Keratinocyte (primary cell): ENCODE results near the gene PELI1. TPM values are rescaled to one million over a fixed set of nuclear protein-coding genes. Genes with fewer than 3 reads are reported as not detected.

Source experiments
- DNase-seq: peaks from one replicate; pipeline ENCODE4 v3.0.0-alpha.2; 2011; ENCODE audit warnings: low read depth, missing footprints, low spot score
- FAIRE-seq: peaks from 2 replicates; lab custom pipeline; 2011; peaks lifted over from hg19 to GRCh38; lab: Jason Lieb, UNC
- H2AFZ ChIP-seq: 2 replicates; pipeline ENCODE4 v1.6.0; 2012; ENCODE audit warnings: low read length, control low read depth, inconsistent platforms; ENCODE audit not compliant: control insufficient read depth
- H3K27ac ChIP-seq: 2 replicates; pipeline ENCODE4 v1.5.1; 2011; ENCODE audit warnings: low read length; ENCODE audit not compliant: control insufficient read depth, insufficient read depth
- H3K27me3 ChIP-seq: 3 replicates; pipeline ENCODE4 v1.6.0; 2011; ENCODE audit warnings: low read length; ENCODE audit not compliant: control insufficient read depth, insufficient read depth; ENCODE audit errors: extremely low read depth
- H3K36me3 ChIP-seq, 2 experiments: 2 replicates in 1 of 2; 3 replicates in 1 of 2; pipeline ENCODE4 v1.5.1; 2011; ENCODE audit warnings: low read length in 2 of 2, mild to moderate bottlenecking in 1 of 2; ENCODE audit not compliant: control insufficient read depth in 2 of 2, insufficient read depth in 2 of 2; ENCODE audit errors: extremely low read depth in 1 of 2
- H3K4me1 ChIP-seq: 3 replicates; pipeline ENCODE4 v1.5.1; 2011; ENCODE audit warnings: low read length; ENCODE audit not compliant: control insufficient read depth, insufficient read depth; ENCODE audit errors: extremely low read depth
- H3K4me2 ChIP-seq: 3 replicates; pipeline ENCODE4 v1.6.0; 2011; ENCODE audit warnings: low read depth, low read length; ENCODE audit not compliant: control insufficient read depth, insufficient read depth; ENCODE audit errors: extremely low read depth
- H3K4me3 ChIP-seq, 3 experiments: fragments of 200-600 bp in 1 of 3; sonication (generic) in 1 of 3; 2 replicates in 2 of 3; 3 replicates in 1 of 3; pipeline ENCODE4 v1.5.1; 2011 to 2016; ENCODE audit warnings: low read length in 3 of 3, mild to moderate bottlenecking in 3 of 3, control low read depth in 2 of 3, inconsistent platforms in 1 of 3, low read depth in 1 of 3, mixed read lengths in 1 of 3, mixed run types in 1 of 3, moderate library complexity in 1 of 3; ENCODE audit not compliant: control insufficient read depth in 2 of 3, insufficient read depth in 2 of 3; ENCODE audit errors: extremely low read depth in 1 of 3
- H3K79me2 ChIP-seq: 2 replicates; pipeline ENCODE4 v1.6.0; 2012; ENCODE audit warnings: low read length; ENCODE audit not compliant: control insufficient read depth, insufficient read depth
- H3K9ac ChIP-seq: 3 replicates; pipeline ENCODE4 v1.6.0; 2011; ENCODE audit warnings: low read length; ENCODE audit not compliant: control insufficient read depth, insufficient read depth; ENCODE audit errors: extremely low read depth
- H3K9me1 ChIP-seq: 3 replicates; pipeline ENCODE4 v1.6.0; 2011; ENCODE audit warnings: low read length; ENCODE audit not compliant: control insufficient read depth, insufficient read depth; ENCODE audit errors: extremely low read depth
- H3K9me3 ChIP-seq: 2 replicates; pipeline ENCODE4 v1.5.1; 2012; ENCODE audit warnings: low read depth, low read length; ENCODE audit not compliant: control insufficient read depth
- H4K20me1 ChIP-seq: 3 replicates; pipeline ENCODE4 v1.6.0; 2011; ENCODE audit warnings: low read length; ENCODE audit not compliant: control insufficient read depth, insufficient read depth; ENCODE audit errors: extremely low read depth
- EZH2 ChIP-seq: IDR thresholded peaks from one replicate; pipeline ENCODE4 v1.6.1; 2012; ENCODE audit warnings: inconsistent platforms, mild to moderate bottlenecking, low read length, moderate library complexity
- dilution Hi-C: fragments of 300-500 bp; cut with MboI; formaldehyde crosslinking; loops from one replicate; pipeline ENCODE4 v1.7.0; 2020; ENCODE audit warnings: low sequenced_read_pairs; ENCODE audit not compliant: extremely low pct_ligation_motif_present
- polyA plus RNA-seq, 5 experiments: library from polyadenylated mRNA; depleted of rRNA in 3 of 5; stranded (reverse) in 3 of 5; stranded (forward) in 1 of 5; unstranded in 1 of 5; fragments of >200 nt; gene quantifications; 1 replicate in 1 of 5; 2 replicates in 3 of 5; 3 replicates in 1 of 5; pipeline versions ENCODE4 v1.2.1 to v1.2.3, GENCODE V29; 2011 to 2012; ENCODE audit warnings: missing spikeins in 2 of 5, low read depth in 1 of 5, low replicate concordance in 1 of 5
- TF ChIP-seq, protein P1 (sequence below), 3 experiments: IDR thresholded peaks in 1 of 3; conservative IDR thresholded peaks in 1 of 3; optimal IDR thresholded peaks in 1 of 3; 2 replicates in 2 of 3; 3 replicates in 1 of 3; pipeline versions ENCODE3 to v1.5.1; 2011; ENCODE audit warnings: low read length in 3 of 3, mild to moderate bottlenecking in 3 of 3, moderate library complexity in 2 of 3, control low read depth in 1 of 3, inconsistent platforms in 1 of 3; ENCODE audit not compliant: insufficient read depth in 2 of 3; ENCODE audit errors: extremely low read depth in 1 of 3

Gene PELI1
- polyA plus RNA-seq, 1 donor (not counting 4 experiments of a cell fraction or from before 2014, with no cell fraction given): 21.2 TPM

DNA sequence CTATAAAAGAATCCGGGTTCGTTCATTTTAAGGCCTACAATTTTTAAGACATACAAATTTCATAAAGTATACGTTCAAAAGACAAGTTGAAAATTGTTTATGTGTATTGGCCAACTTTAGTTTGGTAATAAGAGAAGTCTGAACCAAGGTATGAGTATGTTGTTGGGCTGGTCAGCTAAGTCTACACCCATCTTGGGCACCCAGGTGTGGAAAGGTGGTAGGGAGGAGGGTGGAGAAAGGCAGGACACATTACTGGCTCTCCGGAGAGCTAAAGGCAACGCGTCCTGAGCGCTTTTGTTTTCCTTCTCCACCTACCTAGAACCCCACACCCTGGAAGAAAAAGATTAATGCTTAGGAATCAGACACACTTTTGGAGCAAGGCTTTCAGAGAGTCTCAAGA lies 899 bp upstream of the PELI1 start:
- DNase-seq: no peak
- Histone ChIP-seq H2AFZ (no peak overlapping the region), H3K27ac (no peak overlapping the region), H3K4me3 (no peak overlapping the region), H3K4me1 (peaks cover 14% of the 10 kb centered on the region), H3K9me1 (no peaks in the 10 kb centered on the region), H3K27me3 (no peaks in the 10 kb centered on the region), H4K20me1 (no peaks in the 10 kb centered on the region), H3K9me3 (no peaks in the 10 kb centered on the region), H3K4me2 (no peak overlapping the region), H3K79me2 (peaks cover 40% of the 10 kb centered on the region), H3K9ac (no peak overlapping the region), H3K36me3 (no peaks in the 10 kb centered on the region)
- dilution Hi-C loops: no loop called here
- no peak for FAIRE-seq
- TF ChIP-seq, protein P1, sequence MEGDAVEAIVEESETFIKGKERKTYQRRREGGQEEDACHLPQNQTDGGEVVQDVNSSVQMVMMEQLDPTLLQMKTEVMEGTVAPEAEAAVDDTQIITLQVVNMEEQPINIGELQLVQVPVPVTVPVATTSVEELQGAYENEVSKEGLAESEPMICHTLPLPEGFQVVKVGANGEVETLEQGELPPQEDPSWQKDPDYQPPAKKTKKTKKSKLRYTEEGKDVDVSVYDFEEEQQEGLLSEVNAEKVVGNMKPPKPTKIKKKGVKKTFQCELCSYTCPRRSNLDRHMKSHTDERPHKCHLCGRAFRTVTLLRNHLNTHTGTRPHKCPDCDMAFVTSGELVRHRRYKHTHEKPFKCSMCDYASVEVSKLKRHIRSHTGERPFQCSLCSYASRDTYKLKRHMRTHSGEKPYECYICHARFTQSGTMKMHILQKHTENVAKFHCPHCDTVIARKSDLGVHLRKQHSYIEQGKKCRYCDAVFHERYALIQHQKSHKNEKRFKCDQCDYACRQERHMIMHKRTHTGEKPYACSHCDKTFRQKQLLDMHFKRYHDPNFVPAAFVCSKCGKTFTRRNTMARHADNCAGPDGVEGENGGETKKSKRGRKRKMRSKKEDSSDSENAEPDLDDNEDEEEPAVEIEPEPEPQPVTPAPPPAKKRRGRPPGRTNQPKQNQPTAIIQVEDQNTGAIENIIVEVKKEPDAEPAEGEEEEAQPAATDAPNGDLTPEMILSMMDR (optimal IDR thresholded peaks at IDR 0.05 in 1 of 3, IDR thresholded peaks at IDR 0.05 in 1 of 3, conservative IDR thresholded peaks at IDR 0.05 in 1 of 3; ENCODE audit: extremely low read depth in 1 of 3, insufficient read depth in 2 of 3, low read length in 3 of 3): no peak
- no peak for TF ChIP-seq EZH2

DNA sequence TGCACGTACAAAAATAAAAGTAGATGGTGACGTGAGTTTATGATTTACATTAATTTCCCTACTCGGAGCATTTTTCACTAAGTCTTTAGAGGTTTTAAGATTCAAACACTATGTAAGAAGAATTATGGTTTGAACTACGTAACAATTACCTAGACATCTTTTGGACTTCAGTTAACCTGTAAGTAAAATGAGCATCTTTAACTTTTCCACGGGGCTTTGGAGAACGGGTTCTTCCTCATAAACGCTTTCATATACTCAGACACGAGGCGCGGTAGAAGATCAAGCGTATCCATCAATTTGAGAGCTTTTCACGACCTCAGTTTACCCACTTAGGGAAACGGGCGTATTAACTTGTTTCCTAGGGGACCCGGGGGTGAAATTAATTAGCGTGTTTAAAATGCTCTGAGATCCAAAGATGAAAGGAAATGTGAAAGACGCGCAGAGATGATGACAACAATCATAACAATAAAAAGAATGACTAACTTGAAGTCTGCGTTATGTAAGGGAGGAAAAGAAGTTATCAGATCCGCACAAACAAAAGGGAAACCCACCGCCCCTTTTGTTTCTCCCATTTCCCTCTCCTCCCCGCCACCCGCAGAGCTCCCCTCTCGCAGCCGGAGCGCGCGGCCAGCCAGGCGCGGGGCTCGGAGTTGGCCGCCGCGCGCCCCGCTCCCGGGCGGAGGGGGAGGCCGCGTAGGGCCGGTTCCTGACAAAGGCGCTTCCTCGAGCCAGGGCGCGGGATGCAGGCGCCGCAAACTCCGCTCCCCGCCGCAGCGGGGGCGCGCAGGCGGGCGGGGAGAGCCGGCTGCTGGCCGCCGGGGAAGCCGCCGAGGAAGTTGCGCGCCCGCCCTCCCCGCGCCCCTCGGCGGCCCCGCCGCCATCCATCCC lies 807 bp downstream of the PELI1 start:
- H3K9me3 ChIP-seq: no peaks in the 10 kb centered on the region
- H3K9me1 ChIP-seq: no peaks in the 10 kb centered on the region
- peak overlapping the region; percentile 91 to 97 (median 97) for H3K4me3 ChIP-seq
- H3K4me2 ChIP-seq: peak overlapping the region; percentile 62
- no peaks in the 10 kb centered on the region for H3K27me3 ChIP-seq
- dilution Hi-C loops: no loop called here
- peaks cover 14% of the 10 kb centered on the region for H3K4me1 ChIP-seq
- TF ChIP-seq EZH2: no peak
- TF ChIP-seq, protein P1 (optimal IDR thresholded peaks at IDR 0.05 in 1 of 3, IDR thresholded peaks at IDR 0.05 in 1 of 3, conservative IDR thresholded peaks at IDR 0.05 in 1 of 3; ENCODE audit: extremely low read depth in 1 of 3, insufficient read depth in 2 of 3, low read length in 3 of 3): no peak
- H2AFZ ChIP-seq: peak overlapping the region; percentile 8
- DNase-seq: no peak
- peak overlapping the region; percentile 93 for H3K9ac ChIP-seq
- H4K20me1 ChIP-seq: no peaks in the 10 kb centered on the region
- FAIRE-seq: no peak
- H3K79me2 ChIP-seq: peaks cover 58% of the 10 kb centered on the region
- H3K27ac ChIP-seq: peak overlapping the region; percentile 94
- no peaks in the 10 kb centered on the region for H3K36me3 ChIP-seq
